ENCODE data around the gene FOXL2. TPM values are rescaled to one million over a fixed set of nuclear protein-coding genes. Genes with fewer than 3 reads are reported as not detected.
A peak's percentile ranks its signal among the peaks of the same experiment; 100 is the strongest.

The FOXL2 gene
- total RNA-seq, 1 donor from 2014 or later: 0.21 TPM

- H3K36me3 Mint-ChIP-seq (ENCODE audit: unreplicated experiment): no peaks in the 10 kb centered on the region
- DNase-seq (ENCODE audit: extremely low spot score, unreplicated experiment): no peak
- no peak overlapping the region for H3K27ac Mint-ChIP-seq (ENCODE audit: unreplicated experiment)
- H3K4me3 Mint-ChIP-seq (ENCODE audit: unreplicated experiment): no peak overlapping the region
- no peaks in the 10 kb centered on the region for H3K9me3 Mint-ChIP-seq (ENCODE audit: unreplicated experiment)
- peaks cover 91% of the 10 kb centered on the region for H3K27me3 Mint-ChIP-seq (ENCODE audit: unreplicated experiment)
- no peak for TF ChIP-seq CTCF (IDR thresholded peaks at IDR 0.05)
- peaks cover 27% of the 10 kb centered on the region for H3K4me1 Mint-ChIP-seq (ENCODE audit: unreplicated experiment)
These were observed 9.3 kb downstream of the FOXL2 start for GRCh38 chr3:138937690-138938055.

DNA sequence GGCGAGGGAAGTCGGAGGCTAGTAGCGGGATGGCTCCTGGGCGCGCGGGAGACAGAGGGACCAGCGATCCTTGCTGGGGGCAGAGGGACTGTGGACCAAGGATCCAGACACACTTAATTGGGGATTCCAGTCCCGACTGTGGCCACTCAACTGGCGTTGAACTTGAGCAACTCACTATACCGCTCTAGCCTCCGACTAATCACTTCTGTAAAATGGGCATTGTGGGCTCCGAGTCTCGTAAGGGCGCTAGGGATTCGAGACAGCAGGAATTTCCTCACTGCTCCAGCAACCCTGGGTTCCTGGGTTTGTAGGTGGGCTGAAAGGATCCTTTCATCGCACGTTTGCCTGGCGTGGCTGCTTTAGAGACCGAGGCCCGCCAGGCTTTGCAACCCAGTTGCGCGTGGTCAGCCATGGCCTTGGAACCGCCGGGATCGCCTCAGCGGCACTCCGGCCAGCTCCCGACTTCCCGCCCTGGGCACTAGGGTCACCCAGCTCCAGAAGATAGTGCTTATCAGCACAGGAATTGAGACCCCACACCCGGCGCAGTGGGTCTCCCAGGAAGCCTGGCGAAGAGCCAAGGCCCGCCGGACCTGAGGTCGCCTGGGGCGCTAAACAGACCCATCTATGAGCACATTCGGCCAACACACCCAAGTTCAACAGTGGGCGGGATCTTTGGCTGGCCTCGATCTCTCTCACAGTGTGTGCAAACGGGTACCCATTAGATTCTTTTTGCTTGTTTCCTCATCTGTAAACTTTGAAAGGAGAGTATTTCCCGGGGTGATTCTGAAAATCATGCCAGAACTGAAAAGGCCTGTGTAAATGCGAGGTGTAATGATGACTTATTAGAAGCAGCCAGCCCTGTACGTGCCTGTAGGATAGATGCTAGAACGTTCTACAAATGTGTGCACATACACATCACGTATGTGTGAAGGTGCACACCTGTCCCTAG is 9.9 kb downstream of the FOXL2 start:
- TF ChIP-seq CTCF (IDR thresholded peaks at IDR 0.05): no peak
- no peak for DNase-seq (ENCODE audit: extremely low spot score, unreplicated experiment)
- Mint-ChIP-seq H3K27ac (ENCODE audit: unreplicated experiment) (no peak overlapping the region), H3K9me3 (ENCODE audit: unreplicated experiment) (no peaks in the 10 kb centered on the region), H3K27me3 (ENCODE audit: unreplicated experiment) (peaks cover 88% of the 10 kb centered on the region), H3K36me3 (ENCODE audit: unreplicated experiment) (no peaks in the 10 kb centered on the region), H3K4me1 (ENCODE audit: unreplicated experiment) (peaks cover 27% of the 10 kb centered on the region), H3K4me3 (ENCODE audit: unreplicated experiment) (no peak overlapping the region)

DNA sequence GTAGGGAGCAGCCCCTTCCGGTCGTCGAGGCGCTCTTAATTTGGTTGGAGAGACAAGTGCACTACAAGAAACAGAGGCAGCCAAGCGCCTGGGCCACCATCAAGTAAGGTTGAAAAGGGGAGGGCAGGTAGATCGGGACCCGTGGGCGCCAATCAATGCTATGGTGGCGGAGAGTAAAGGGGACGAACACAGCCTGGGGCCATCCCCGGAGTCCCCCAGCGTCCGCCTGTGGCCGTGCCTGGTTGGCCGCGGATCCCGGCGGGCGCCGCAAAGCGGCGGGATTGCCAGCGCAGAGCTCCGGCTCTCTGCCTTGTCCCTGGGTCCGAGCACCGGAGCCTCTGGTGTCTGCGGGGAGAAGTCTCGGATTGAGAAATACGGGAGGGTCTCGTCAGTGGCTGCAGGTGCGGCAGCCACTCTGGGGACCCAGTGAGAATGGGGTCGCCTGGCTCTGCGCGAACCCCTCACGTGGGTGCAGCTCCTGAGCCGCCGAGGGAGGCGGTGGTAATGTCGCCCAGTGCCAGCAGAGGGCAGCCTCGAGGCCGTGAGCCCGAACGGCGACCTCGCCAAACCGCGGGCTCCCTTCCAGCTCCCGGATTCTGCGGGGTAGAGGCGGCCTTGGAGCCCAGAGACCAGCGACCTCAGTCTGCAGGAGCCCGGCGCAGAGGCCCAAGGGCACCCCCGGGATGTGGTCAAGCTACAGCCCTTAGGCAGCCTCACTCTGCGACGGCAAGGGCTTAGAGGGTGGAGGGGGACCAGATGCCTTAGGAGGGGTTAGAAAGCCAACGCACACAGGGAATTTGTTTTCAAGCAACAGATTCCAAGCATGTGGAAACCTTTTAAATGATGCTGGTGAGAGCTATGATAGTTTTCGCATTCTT is 10.8 kb downstream of the FOXL2 start:
- no peaks in the 10 kb centered on the region for H3K36me3 Mint-ChIP-seq (ENCODE audit: unreplicated experiment)
- peaks cover 86% of the 10 kb centered on the region for H3K27me3 Mint-ChIP-seq (ENCODE audit: unreplicated experiment)
- DNase-seq (ENCODE audit: extremely low spot score, unreplicated experiment): no peak
- no peaks in the 10 kb centered on the region for H3K9me3 Mint-ChIP-seq (ENCODE audit: unreplicated experiment)
- H3K4me3 Mint-ChIP-seq (ENCODE audit: unreplicated experiment): peak overlapping the region; percentile 71
- peaks cover 27% of the 10 kb centered on the region for H3K4me1 Mint-ChIP-seq (ENCODE audit: unreplicated experiment)
- no peak overlapping the region for H3K27ac Mint-ChIP-seq (ENCODE audit: unreplicated experiment)
- TF ChIP-seq CTCF (IDR thresholded peaks at IDR 0.05): peak; percentile 93

GRCh38 chr3:138935505-138935862 is 11.5 kb downstream of the FOXL2 start:
- Mint-ChIP-seq H3K9me3 (ENCODE audit: unreplicated experiment) (no peaks in the 10 kb centered on the region), H3K4me3 (ENCODE audit: unreplicated experiment) (peak overlapping the region; percentile 71), H3K27ac (ENCODE audit: unreplicated experiment) (no peak overlapping the region), H3K4me1 (ENCODE audit: unreplicated experiment) (peaks cover 27% of the 10 kb centered on the region), H3K27me3 (ENCODE audit: unreplicated experiment) (peaks cover 85% of the 10 kb centered on the region), H3K36me3 (ENCODE audit: unreplicated experiment) (no peaks in the 10 kb centered on the region)
- no peak for TF ChIP-seq CTCF (IDR thresholded peaks at IDR 0.05)
- no peak for DNase-seq (ENCODE audit: extremely low spot score, unreplicated experiment)

Data from osteocyte (in vitro differentiated cells).